Measurements from ENCODE around the gene DRAP1.
"Not testable (repeated sequence)": the region's sequence is repeated elsewhere in the genome, so short reads cannot be mapped to it uniquely, and the experiment has no call there.

The DRAP1 gene

GRCh38 chr11:65931773-65932557 is 12.7 kb downstream of the DRAP1 start:
- DNase-seq (ENCODE audit: low read depth in 2 of 2, low spot score in 1 of 2): no peak

GRCh38 chr11:65932558-65932919 is 13.3 kb downstream of the DRAP1 start:
- DNase-seq (ENCODE audit: low read depth in 2 of 2, low spot score in 1 of 2): no peak

GRCh38 chr11:65934014-65934413 is 14.8 kb downstream of the DRAP1 start:
- DNase-seq (ENCODE audit: low read depth in 2 of 2, low spot score in 1 of 2): no peak

- no peak for DNase-seq (ENCODE audit: low read depth in 2 of 2, low spot score in 1 of 2)
These were observed 18.5 kb downstream of the DRAP1 start for GRCh38 chr11:65937766-65938165.

- no peak for DNase-seq (ENCODE audit: low read depth in 2 of 2, low spot score in 1 of 2)
These were observed 22.6 kb downstream of the DRAP1 start for GRCh38 chr11:65941720-65942310.

- no peak for DNase-seq (ENCODE audit: low read depth in 2 of 2, low spot score in 1 of 2)
These were observed 23.3 kb downstream of the DRAP1 start for GRCh38 chr11:65942531-65942930.

- no peak for DNase-seq (ENCODE audit: low read depth in 2 of 2, low spot score in 1 of 2)
These were observed 25.0 kb downstream of the DRAP1 start for GRCh38 chr11:65944191-65944590.

GRCh38 chr11:65944767-65945166 is 25.5 kb downstream of the DRAP1 start:
- DNase-seq (ENCODE audit: low read depth in 2 of 2, low spot score in 1 of 2): no peak

- DNase-seq (ENCODE audit: low read depth in 2 of 2, low spot score in 1 of 2): no peak
These were observed 26.2 kb downstream of the DRAP1 start, which contains the start of gene TSGA10IP for GRCh38 chr11:65945430-65945911. Gene TSGA10IP (plus strand): TSS chr11:65945480. CDS start chr11:65945676, 196 bp downstream.

- DNase-seq (ENCODE audit: low read depth in 2 of 2, low spot score in 1 of 2): no peak
These were observed 26.8 kb downstream of the DRAP1 start for GRCh38 chr11:65945941-65946558.

GRCh38 chr11:65946655-65947054 is 27.4 kb downstream of the DRAP1 start:
- DNase-seq (ENCODE audit: low read depth in 2 of 2, low spot score in 1 of 2): no peak

- DNase-seq (ENCODE audit: low read depth in 2 of 2, low spot score in 1 of 2): no peak
These were observed 27.9 kb downstream of the DRAP1 start for GRCh38 chr11:65947133-65947532.

GRCh38 chr11:65947603-65948125 is 28.4 kb downstream of the DRAP1 start:
- DNase-seq (ENCODE audit: low read depth in 2 of 2, low spot score in 1 of 2): no peak

GRCh38 chr11:65950711-65951110 is 31.5 kb downstream of the DRAP1 start:
- DNase-seq (ENCODE audit: low read depth in 2 of 2, low spot score in 1 of 2): not testable (repeated sequence)

- DNase-seq (ENCODE audit: low read depth in 2 of 2, low spot score in 1 of 2): not testable (repeated sequence)
These were observed 32.4 kb downstream of the DRAP1 start for GRCh38 chr11:65951641-65952040.

GRCh38 chr11:65952052-65952521 is 32.9 kb downstream of the DRAP1 start:
- DNase-seq (ENCODE audit: low read depth in 2 of 2, low spot score in 1 of 2): no peak

- no peak for DNase-seq (ENCODE audit: low read depth in 2 of 2, low spot score in 1 of 2)
These were observed 34.2 kb downstream of the DRAP1 start for GRCh38 chr11:65953471-65953870.

- DNase-seq (ENCODE audit: low read depth in 2 of 2, low spot score in 1 of 2): no peak
These were observed 35.5 kb downstream of the DRAP1 start for GRCh38 chr11:65954771-65955170.

- DNase-seq (ENCODE audit: low read depth in 2 of 2, low spot score in 1 of 2): no peak
These were observed 39.1 kb downstream of the DRAP1 start for GRCh38 chr11:65958291-65958690.

- no peak for DNase-seq (ENCODE audit: low read depth in 2 of 2, low spot score in 1 of 2)
These were observed 39.7 kb downstream of the DRAP1 start for GRCh38 chr11:65958774-65959420.

GRCh38 chr11:65960824-65961266 is 41.6 kb downstream of the DRAP1 start:
- no peak for DNase-seq (ENCODE audit: low read depth in 2 of 2, low spot score in 1 of 2)
